HG03097 (cell line): ENCODE results near the gene AFF2.

ENCODE experiments used
- ATAC-seq: cut with Tn5 transposase; IDR thresholded peaks from one replicate; pipeline ENCODE4 v1.9.1; 2021; ENCODE audit not compliant: unreplicated experiment, low FRiP score

Gene AFF2

GRCh38 chrX:149045645-149046210, 545.3 kb downstream of the AFF2 start:
- ATAC-seq = no peak
